ENCODE measurements around the gene HEATR9. TPM values are rescaled to one million over a fixed set of nuclear protein-coding genes. Genes with fewer than 3 reads are reported as not detected.

The HEATR9 gene
- total RNA-seq, 2 donors from 2014 or later = not detected

DNA sequence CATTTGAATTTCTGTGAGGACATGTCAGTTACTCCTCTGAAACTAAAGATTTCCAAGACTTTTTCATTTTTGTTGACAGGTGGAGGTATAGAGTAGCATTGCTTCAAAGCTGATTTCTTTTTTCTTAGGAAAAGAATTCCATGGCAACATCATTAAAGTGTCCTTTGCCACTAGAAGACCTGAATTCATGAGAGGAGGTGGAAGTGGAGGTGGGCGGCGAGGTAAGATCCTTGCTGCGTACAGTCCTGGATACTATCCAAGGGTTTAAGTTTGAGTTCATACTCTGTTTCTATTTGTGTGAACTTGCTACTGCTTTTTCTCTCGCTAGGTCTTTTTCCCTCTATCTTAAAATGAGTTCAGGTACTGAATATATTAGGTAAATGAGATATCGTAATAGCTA is 26.5 kb downstream of the HEATR9 start:
- no peaks in the 10 kb centered on the region for H3K4me1 ChIP-seq
- TF ChIP-seq CTCF (IDR thresholded peaks at IDR 0.05) = no peak
- no peak overlapping the region for H3K27ac ChIP-seq
- no peak for DNase-seq (ENCODE audit: low spot score)
- H3K27me3 ChIP-seq = no peaks in the 10 kb centered on the region
- H3K9me3 ChIP-seq = no peaks in the 10 kb centered on the region
- H3K4me3 ChIP-seq = no peak overlapping the region
- peaks cover 92% of the 10 kb centered on the region for H3K36me3 ChIP-seq

GRCh38 chr17:35841505-35841904 is 27.2 kb downstream of the HEATR9 start:
- Histone ChIP-seq H3K36me3 (peaks cover 92% of the 10 kb centered on the region), H3K27me3 (no peaks in the 10 kb centered on the region), H3K4me3 (no peak overlapping the region), H3K9me3 (no peaks in the 10 kb centered on the region), H3K4me1 (no peaks in the 10 kb centered on the region), H3K27ac (no peak overlapping the region)
- DNase-seq (ENCODE audit: low spot score) = no peak
- no peak for TF ChIP-seq CTCF (IDR thresholded peaks at IDR 0.05)

GRCh38 chr17:35841101-35841500 is 27.6 kb downstream of the HEATR9 start:
- H3K4me3 ChIP-seq = no peak overlapping the region
- peaks cover 92% of the 10 kb centered on the region for H3K36me3 ChIP-seq
- no peaks in the 10 kb centered on the region for H3K27me3 ChIP-seq
- TF ChIP-seq CTCF (IDR thresholded peaks at IDR 0.05) = no peak
- no peak for DNase-seq (ENCODE audit: low spot score)
- no peaks in the 10 kb centered on the region for H3K9me3 ChIP-seq
- H3K4me1 ChIP-seq = no peaks in the 10 kb centered on the region
- H3K27ac ChIP-seq = no peak overlapping the region

- no peak for TF ChIP-seq CTCF (IDR thresholded peaks at IDR 0.05)
- Histone ChIP-seq H3K9me3 (no peaks in the 10 kb centered on the region), H3K27me3 (no peaks in the 10 kb centered on the region), H3K4me3 (no peak overlapping the region), H3K36me3 (peaks cover 62% of the 10 kb centered on the region), H3K4me1 (no peaks in the 10 kb centered on the region), H3K27ac (no peak overlapping the region)
- DNase-seq (ENCODE audit: low spot score) = no peak
Observed at GRCh38 chr17:35825206-35825605, 43.5 kb downstream of the HEATR9 start.

GRCh38 chr17:35821308-35821707 is 47.4 kb downstream of the HEATR9 start:
- Histone ChIP-seq H3K36me3 (peaks cover 80% of the 10 kb centered on the region), H3K27ac (no peak overlapping the region), H3K9me3 (no peaks in the 10 kb centered on the region), H3K4me3 (no peak overlapping the region), H3K27me3 (no peaks in the 10 kb centered on the region), H3K4me1 (peaks cover 0 to 3% of the 10 kb centered on the region in 2 donors)
- no peak for DNase-seq (ENCODE audit: low spot score)
- TF ChIP-seq CTCF (IDR thresholded peaks at IDR 0.05) = no peak

GRCh38 chr17:35819455-35819854 is 49.2 kb downstream of the HEATR9 start:
- Histone ChIP-seq H3K4me3 (no peak overlapping the region), H3K4me1 (peaks cover 0 to 15% of the 10 kb centered on the region in 2 donors), H3K9me3 (no peaks in the 10 kb centered on the region), H3K27ac (no peak overlapping the region), H3K36me3 (peaks cover 72% of the 10 kb centered on the region), H3K27me3 (no peaks in the 10 kb centered on the region)
- TF ChIP-seq CTCF (IDR thresholded peaks at IDR 0.05) = no peak
- no peak for DNase-seq (ENCODE audit: low spot score)
